Measurements from ENCODE around the gene ARID3A. TPM values are rescaled to one million over a fixed set of nuclear protein-coding genes. Genes with fewer than 3 reads are reported as not detected.
A peak's percentile ranks its signal among the peaks of the same experiment; 100 is the strongest.

The ARID3A gene
- total and polyA plus RNA-seq, 2 of the 13 experiments (the other 11 are each of a cell fraction or from before 2014, with no cell fraction given) = 71.3 to 77.9 TPM

DNA sequence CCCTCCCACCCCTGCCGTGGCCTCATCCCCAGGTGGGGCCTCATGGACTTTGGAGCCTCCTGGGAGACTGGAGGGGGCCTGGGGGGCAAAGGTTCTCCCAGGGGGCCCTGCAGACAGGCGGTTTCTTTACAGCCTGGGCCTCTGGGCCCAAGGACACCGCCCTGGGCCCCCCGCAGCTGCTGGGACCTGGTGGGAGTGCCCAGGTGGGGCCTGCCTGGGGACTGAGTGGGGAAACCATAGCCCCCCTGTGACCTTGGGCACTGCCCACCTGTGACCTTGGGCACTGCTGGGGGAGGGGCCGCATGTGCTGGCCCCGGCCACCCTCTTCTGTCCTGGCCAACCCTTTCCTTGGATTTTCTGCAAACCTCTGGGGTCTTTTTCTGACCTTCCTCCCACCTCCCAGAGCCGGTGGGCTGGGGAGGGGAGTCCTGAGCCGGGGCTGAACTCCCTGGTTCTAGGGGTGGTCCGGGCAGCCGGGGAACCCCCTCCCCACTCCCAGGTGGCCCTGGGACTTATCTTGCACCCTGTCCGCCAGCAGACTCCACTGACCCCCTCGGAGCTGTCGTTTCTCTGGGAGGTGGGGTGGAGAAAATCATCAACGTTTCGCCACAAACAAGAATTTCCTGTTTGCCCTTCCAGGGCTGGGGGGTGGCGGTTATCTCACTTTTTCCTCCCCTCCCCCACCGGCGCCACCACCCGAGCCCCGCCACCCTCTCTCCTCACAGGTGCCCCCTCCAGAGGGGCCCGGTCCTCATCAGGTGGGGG lies 27.0 kb downstream of the ARID3A start (continued):
- TF ChIP-seq SOX13 (IDR thresholded peaks at IDR 0.05) (peak; percentile 89), SOX13 (CRISPR knock-in tag; conservative IDR thresholded peaks at IDR 0.05 in 1 of 2, IDR thresholded peaks at IDR 0.05 in 1 of 2) (peak; percentile 82 to 88; a peak in 2 of 4 replicates), ZNF124 (CRISPR knock-in tag; IDR thresholded peaks at IDR 0.05) (peak; percentile 86; the same call in 1 of the 2 replicates), MIXL1 (CRISPR knock-in tag; IDR thresholded peaks at IDR 0.05) (peak; percentile 51; the same call in 1 of the 2 replicates), TMF1 (CRISPR knock-in tag; IDR thresholded peaks at IDR 0.05; ENCODE audit: low read depth) (no peak; the same call in 1 of the 2 replicates), MEIS1 (CRISPR knock-in tag; IDR thresholded peaks at IDR 0.05; ENCODE audit: borderline replicate concordance) (peak; percentile 66; the same call in 1 of the 2 replicates), ATAD3A (CRISPR knock-in tag; IDR thresholded peaks at IDR 0.05) (no peak), ZNF326 (CRISPR knock-in tag; IDR thresholded peaks at IDR 0.05; ENCODE audit: borderline replicate concordance) (0 out of 2 replicates have a peak, but pooled peaks have one; percentile 42), POLR2AphosphoS2 (IDR thresholded peaks at IDR 0.05; ENCODE audit: low read depth, low read length) (peak; percentile 57; the same call in 1 of the 2 replicates)
- TF ChIP-seq, protein P1, sequence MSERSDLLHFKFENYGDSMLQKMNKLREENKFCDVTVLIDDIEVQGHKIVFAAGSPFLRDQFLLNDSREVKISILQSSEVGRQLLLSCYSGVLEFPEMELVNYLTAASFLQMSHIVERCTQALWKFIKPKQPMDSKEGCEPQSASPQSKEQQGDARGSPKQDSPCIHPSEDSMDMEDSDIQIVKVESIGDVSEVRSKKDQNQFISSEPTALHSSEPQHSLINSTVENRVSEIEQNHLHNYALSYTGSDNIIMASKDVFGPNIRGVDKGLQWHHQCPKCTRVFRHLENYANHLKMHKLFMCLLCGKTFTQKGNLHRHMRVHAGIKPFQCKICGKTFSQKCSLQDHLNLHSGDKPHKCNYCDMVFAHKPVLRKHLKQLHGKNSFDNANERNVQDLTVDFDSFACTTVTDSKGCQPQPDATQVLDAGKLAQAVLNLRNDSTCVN (CRISPR knock-in tag; IDR thresholded peaks at IDR 0.05; ENCODE audit: borderline replicate concordance) = peak; percentile 59; the same call in 1 of the 2 replicates
- TF ChIP-seq, protein P2, sequence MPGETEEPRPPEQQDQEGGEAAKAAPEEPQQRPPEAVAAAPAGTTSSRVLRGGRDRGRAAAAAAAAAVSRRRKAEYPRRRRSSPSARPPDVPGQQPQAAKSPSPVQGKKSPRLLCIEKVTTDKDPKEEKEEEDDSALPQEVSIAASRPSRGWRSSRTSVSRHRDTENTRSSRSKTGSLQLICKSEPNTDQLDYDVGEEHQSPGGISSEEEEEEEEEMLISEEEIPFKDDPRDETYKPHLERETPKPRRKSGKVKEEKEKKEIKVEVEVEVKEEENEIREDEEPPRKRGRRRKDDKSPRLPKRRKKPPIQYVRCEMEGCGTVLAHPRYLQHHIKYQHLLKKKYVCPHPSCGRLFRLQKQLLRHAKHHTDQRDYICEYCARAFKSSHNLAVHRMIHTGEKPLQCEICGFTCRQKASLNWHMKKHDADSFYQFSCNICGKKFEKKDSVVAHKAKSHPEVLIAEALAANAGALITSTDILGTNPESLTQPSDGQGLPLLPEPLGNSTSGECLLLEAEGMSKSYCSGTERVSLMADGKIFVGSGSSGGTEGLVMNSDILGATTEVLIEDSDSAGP (CRISPR knock-in tag; IDR thresholded peaks at IDR 0.05; ENCODE audit: borderline replicate concordance) = peak; percentile 92
- TF ChIP-seq, protein P3, sequence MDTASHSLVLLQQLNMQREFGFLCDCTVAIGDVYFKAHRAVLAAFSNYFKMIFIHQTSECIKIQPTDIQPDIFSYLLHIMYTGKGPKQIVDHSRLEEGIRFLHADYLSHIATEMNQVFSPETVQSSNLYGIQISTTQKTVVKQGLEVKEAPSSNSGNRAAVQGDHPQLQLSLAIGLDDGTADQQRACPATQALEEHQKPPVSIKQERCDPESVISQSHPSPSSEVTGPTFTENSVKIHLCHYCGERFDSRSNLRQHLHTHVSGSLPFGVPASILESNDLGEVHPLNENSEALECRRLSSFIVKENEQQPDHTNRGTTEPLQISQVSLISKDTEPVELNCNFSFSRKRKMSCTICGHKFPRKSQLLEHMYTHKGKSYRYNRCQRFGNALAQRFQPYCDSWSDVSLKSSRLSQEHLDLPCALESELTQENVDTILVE (CRISPR knock-in tag; IDR thresholded peaks at IDR 0.05) = peak; percentile 76
- TF ChIP-seq, protein P4, sequence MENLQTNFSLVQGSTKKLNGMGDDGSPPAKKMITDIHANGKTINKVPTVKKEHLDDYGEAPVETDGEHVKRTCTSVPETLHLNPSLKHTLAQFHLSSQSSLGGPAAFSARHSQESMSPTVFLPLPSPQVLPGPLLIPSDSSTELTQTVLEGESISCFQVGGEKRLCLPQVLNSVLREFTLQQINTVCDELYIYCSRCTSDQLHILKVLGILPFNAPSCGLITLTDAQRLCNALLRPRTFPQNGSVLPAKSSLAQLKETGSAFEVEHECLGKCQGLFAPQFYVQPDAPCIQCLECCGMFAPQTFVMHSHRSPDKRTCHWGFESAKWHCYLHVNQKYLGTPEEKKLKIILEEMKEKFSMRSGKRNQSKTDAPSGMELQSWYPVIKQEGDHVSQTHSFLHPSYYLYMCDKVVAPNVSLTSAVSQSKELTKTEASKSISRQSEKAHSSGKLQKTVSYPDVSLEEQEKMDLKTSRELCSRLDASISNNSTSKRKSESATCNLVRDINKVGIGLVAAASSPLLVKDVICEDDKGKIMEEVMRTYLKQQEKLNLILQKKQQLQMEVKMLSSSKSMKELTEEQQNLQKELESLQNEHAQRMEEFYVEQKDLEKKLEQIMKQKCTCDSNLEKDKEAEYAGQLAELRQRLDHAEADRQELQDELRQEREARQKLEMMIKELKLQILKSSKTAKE (CRISPR knock-in tag; IDR thresholded peaks at IDR 0.05; ENCODE audit: borderline replicate concordance) = peak; percentile 94
- TF ChIP-seq, protein P5, sequence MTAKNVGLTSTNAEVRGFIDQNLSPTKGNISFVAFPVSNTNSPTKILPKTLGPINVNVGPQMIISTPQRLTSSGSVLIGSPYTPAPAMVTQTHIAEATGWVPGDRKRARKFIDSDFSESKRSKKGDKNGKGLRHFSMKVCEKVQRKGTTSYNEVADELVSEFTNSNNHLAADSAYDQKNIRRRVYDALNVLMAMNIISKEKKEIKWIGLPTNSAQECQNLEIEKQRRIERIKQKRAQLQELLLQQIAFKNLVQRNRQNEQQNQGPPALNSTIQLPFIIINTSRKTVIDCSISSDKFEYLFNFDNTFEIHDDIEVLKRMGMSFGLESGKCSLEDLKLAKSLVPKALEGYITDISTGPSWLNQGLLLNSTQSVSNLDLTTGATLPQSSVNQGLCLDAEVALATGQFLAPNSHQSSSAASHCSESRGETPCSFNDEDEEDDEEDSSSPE (CRISPR knock-in tag; IDR thresholded peaks at IDR 0.05) = peak; percentile 49
- TF ChIP-seq, protein P6, sequence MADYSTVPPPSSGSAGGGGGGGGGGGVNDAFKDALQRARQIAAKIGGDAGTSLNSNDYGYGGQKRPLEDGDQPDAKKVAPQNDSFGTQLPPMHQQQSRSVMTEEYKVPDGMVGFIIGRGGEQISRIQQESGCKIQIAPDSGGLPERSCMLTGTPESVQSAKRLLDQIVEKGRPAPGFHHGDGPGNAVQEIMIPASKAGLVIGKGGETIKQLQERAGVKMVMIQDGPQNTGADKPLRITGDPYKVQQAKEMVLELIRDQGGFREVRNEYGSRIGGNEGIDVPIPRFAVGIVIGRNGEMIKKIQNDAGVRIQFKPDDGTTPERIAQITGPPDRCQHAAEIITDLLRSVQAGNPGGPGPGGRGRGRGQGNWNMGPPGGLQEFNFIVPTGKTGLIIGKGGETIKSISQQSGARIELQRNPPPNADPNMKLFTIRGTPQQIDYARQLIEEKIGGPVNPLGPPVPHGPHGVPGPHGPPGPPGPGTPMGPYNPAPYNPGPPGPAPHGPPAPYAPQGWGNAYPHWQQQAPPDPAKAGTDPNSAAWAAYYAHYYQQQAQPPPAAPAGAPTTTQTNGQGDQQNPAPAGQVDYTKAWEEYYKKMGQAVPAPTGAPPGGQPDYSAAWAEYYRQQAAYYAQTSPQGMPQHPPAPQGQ (CRISPR knock-in tag; IDR thresholded peaks at IDR 0.05; ENCODE audit: borderline replicate concordance) = no peak
- TF ChIP-seq, protein P7, sequence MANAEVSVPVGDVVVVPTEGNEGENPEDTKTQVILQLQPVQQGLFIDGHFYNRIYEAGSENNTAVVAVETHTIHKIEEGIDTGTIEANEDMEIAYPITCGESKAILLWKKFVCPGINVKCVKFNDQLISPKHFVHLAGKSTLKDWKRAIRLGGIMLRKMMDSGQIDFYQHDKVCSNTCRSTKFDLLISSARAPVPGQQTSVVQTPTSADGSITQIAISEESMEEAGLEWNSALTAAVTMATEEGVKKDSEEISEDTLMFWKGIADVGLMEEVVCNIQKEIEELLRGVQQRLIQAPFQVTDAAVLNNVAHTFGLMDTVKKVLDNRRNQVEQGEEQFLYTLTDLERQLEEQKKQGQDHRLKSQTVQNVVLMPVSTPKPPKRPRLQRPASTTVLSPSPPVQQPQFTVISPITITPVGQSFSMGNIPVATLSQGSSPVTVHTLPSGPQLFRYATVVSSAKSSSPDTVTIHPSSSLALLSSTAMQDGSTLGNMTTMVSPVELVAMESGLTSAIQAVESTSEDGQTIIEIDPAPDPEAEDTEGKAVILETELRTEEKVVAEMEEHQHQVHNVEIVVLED (CRISPR knock-in tag; IDR thresholded peaks at IDR 0.05; ENCODE audit: borderline replicate concordance) = 0 out of 2 replicates have a peak, but pooled peaks have one; percentile 38

Data from HepG2 (cell line).